T-cell (primary cell): ENCODE results near the gene NQO1. TPM values are rescaled to one million over a fixed set of nuclear protein-coding genes. Genes with fewer than 3 reads are reported as not detected.

Experiments used
- ATAC-seq, 4 experiments: fragments of 200-7000 bp in 3 of 4; fragments of 150-1000 bp in 1 of 4; cut with Tn5 transposase; replicated peaks in 1 of 4; 1 replicate in 3 of 4; 2 replicates in 1 of 4; pipeline ENCODE4 v1.10.0; 2021; ENCODE audit warnings: moderate library complexity in 3 of 4, mild to moderate bottlenecking in 2 of 4, moderate number of reproducible peaks in 1 of 4
- CTCF ChIA-PET, 2 donors: fragments of 300-600 bp; sonication (Branson Sonifier 250); formaldehyde crosslinking; loops; one replicate each; lab custom pipeline; 2022; ENCODE audit warnings: antibody characterized with exemption in 2 of 2; lab: Charles Lee
- POLR2A ChIA-PET, 2 donors: fragments of 300-600 bp; sonication (Branson Sonifier 250); formaldehyde crosslinking; loops; one replicate each; lab custom pipeline; 2022; ENCODE audit warnings: antibody characterized with exemption in 2 of 2; lab: Charles Lee
- DNase-seq, 35 experiments: peaks; one replicate each; pipeline versions ENCODE4 v3.0.0 to v3.0.0-alpha.2; 2013 to 2023
- H3K27ac ChIP-seq: one replicate; pipeline ENCODE4 v1.5.1; 2013; ENCODE audit warnings: low read length
- H3K27me3 ChIP-seq, 2 experiments: replicated peaks in 1 of 2; 1 replicate in 1 of 2; 2 replicates in 1 of 2; pipeline versions ENCODE4 v1.6.1 to v1.7.0; 2013; ENCODE audit warnings: low read length in 1 of 2, mixed read lengths in 1 of 2; ENCODE audit not compliant: control insufficient read depth in 2 of 2, insufficient read depth in 2 of 2; ENCODE audit errors: extremely low read depth in 1 of 2
- H3K36me3 ChIP-seq, 2 donors: 1 replicate in 1 of 2; 2 replicates in 1 of 2; pipeline versions ENCODE4 v1.6.1 to v1.7.0; 2013; ENCODE audit warnings: low read length in 1 of 2; ENCODE audit not compliant: control insufficient read depth in 2 of 2, insufficient read depth in 1 of 2; ENCODE audit errors: extremely low read depth in 1 of 2
- H3K4me1 ChIP-seq, 2 experiments: 1 replicate in 1 of 2; 2 replicates in 1 of 2; pipeline versions ENCODE4 v1.6.1 to v1.7.0; 2013; ENCODE audit warnings: low read length in 2 of 2, mixed read lengths in 1 of 2; ENCODE audit not compliant: insufficient read depth in 2 of 2, control insufficient read depth in 1 of 2; ENCODE audit errors: extremely low read depth in 1 of 2
- H3K4me3 ChIP-seq, 2 donors: 1 replicate in 1 of 2; 2 replicates in 1 of 2; pipeline versions ENCODE4 v1.5.1 to v1.7.0; 2013; ENCODE audit warnings: mild to moderate bottlenecking in 2 of 2, low read length in 1 of 2, moderate library complexity in 1 of 2; ENCODE audit not compliant: control insufficient read depth in 1 of 2; ENCODE audit errors: extremely low read depth in 1 of 2
- H3K9me3 ChIP-seq: 2 replicates; pipeline ENCODE4 v1.7.0; 2013
- H3K27ac Mint-ChIP-seq, 2 donors: one replicate each; pipeline ENCODE4 v1.8.0; 2020 to 2021; ENCODE audit warnings: mild to moderate bottlenecking in 2 of 2, mixed read lengths in 2 of 2
- H3K27me3 Mint-ChIP-seq, 2 donors: one replicate each; pipeline ENCODE4 v1.8.0; 2021 to 2022; ENCODE audit warnings: mixed read lengths in 2 of 2
- H3K36me3 Mint-ChIP-seq: one replicate; pipeline ENCODE4 v1.8.0; 2021; ENCODE audit warnings: mixed read lengths
- H3K4me1 Mint-ChIP-seq, 3 donors: one replicate each; pipeline ENCODE4 v1.8.0; 2020 to 2022; ENCODE audit warnings: mixed read lengths in 3 of 3, mild to moderate bottlenecking in 1 of 3
- H3K4me3 Mint-ChIP-seq, 3 donors: one replicate each; pipeline ENCODE4 v1.8.0; 2020 to 2022; ENCODE audit warnings: mild to moderate bottlenecking in 3 of 3, mixed read lengths in 3 of 3, moderate library complexity in 3 of 3
- H3K9me3 Mint-ChIP-seq, 3 donors: one replicate each; pipeline ENCODE4 v1.8.0; 2020 to 2022; ENCODE audit warnings: mixed read lengths in 3 of 3
- WGBS: methylation state at CpG from one replicate; pipeline ENCODE4 v1.1.5; 2013; ENCODE audit warnings: missing lambda C conversion rate; ENCODE audit not compliant: insufficient coverage; 5-methylcytosine and 5-hydroxymethylcytosine counted together
- total RNA-seq, 35 experiments: library from RNA in 6 of 35; stranded (reverse) in 6 of 35; fragments of 120-200 nt in 1 of 35; gene quantifications; one replicate each; pipeline versions ENCODE4 v1.2.1 to v1.2.4 and lab custom pipeline; 2013 to 2026

NQO1 gene
- total RNA-seq, 5 donors from 2014 or later (not counting 1 experiment from before 2014, with no cell fraction given) = 1.4 to 6.1 (median 4.1) TPM

DNA sequence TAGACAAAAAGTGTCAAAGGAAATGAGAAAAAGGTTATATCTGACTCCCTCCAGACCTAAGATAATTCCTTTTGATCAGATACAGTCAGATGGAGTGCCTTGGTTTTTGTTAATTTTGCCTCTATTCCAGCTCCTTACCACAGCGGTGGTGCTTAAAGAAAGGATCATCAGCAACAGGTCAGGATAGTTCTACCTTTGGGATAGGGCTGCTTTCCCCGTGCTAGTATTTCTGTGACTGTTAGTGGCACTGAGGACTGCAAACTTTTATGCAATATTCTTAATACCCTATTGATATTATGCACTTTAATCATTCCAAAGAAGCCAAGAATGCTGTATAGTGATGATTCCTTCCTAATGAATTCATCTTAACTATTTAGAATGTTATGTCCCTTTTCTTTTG is 24.5 kb downstream of the NQO1 start:
- H3K27ac Mint-ChIP-seq = peak overlapping the region in 1 of 2 donors; percentile 12
- Histone ChIP-seq H3K36me3 (peaks cover 0 to 18% of the 10 kb centered on the region in 2 donors), H3K4me1 (no peaks in the 10 kb centered on the region), H3K4me3 (no peak overlapping the region), H3K27ac (no peak overlapping the region), H3K9me3 (no peaks in the 10 kb centered on the region), H3K27me3 (no peaks in the 10 kb centered on the region)
- H3K4me1 Mint-ChIP-seq = no peaks in the 10 kb centered on the region
- CTCF ChIA-PET = interaction anchor here in 1 of 2 donors (1.0 kb wide), 1 partner anchor 52 kb away, joined by 3 read pairs; no protein-coding TSS in a partner anchor
- H3K9me3 Mint-ChIP-seq = no peaks in the 10 kb centered on the region
- H3K27me3 Mint-ChIP-seq = no peaks in the 10 kb centered on the region
- POLR2A ChIA-PET = no interaction called here
- no peak overlapping the region for H3K4me3 Mint-ChIP-seq
- WGBS = no CpG with 5 or more reads among the region's 2 CpGs
- no peak for DNase-seq
- peaks cover 8% of the 10 kb centered on the region for H3K36me3 Mint-ChIP-seq
- no peak for ATAC-seq

DNA sequence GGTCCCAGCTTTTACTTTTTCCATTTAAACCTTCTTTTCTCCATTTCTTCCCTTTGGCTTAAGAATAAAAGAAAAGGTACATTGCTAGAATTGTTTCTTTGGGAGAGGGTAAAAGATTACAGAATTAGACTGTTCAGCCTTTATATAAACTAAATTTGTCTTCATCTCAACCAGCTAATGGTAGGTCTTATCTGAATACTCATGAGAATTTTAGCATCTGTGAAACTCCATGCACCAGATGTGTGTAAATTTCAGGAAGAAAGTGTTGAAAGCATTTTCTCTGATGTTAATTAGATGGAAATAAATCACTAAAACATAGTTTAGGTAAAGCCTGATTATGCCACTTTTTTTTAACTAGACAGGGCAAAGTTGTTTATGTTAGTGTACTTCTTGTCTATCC is 24.9 kb downstream of the NQO1 start:
- no peaks in the 10 kb centered on the region for H3K9me3 Mint-ChIP-seq
- Histone ChIP-seq H3K4me3 (no peak overlapping the region), H3K27ac (no peak overlapping the region), H3K4me1 (no peaks in the 10 kb centered on the region), H3K27me3 (no peaks in the 10 kb centered on the region), H3K36me3 (peaks cover 0 to 18% of the 10 kb centered on the region in 2 donors), H3K9me3 (no peaks in the 10 kb centered on the region)
- no peaks in the 10 kb centered on the region for H3K4me1 Mint-ChIP-seq
- POLR2A ChIA-PET = no interaction called here
- no peak overlapping the region for H3K4me3 Mint-ChIP-seq
- H3K36me3 Mint-ChIP-seq = peaks cover 8% of the 10 kb centered on the region
- DNase-seq = no peak
- no peak for ATAC-seq
- peak overlapping the region; percentile 12 to 36 for H3K27ac Mint-ChIP-seq
- H3K27me3 Mint-ChIP-seq = no peaks in the 10 kb centered on the region
- CTCF ChIA-PET = no interaction called here

DNA sequence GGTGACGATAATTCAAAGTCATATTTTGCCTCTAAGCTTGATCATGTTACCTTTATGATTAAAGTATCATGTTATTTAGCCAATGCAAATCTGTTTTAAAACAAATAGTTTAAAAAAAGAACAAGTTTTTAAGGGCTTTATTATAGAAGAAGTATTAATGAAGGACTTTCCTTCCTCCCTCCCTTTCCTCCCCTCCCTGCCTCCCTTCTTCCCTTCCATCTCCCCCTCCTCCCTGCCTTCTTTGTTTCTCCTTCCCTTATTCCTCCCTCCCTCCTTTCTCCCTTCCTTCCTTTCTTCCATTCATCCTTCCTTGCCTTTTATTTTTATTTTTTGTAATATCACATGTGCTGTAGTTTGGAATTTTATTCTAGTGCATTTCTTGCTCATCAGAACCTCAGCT is 26.4 kb downstream of the NQO1 start:
- WGBS = no CpG with 5 or more reads among the region's 1 CpG
- ChIA-PET CTCF (interaction anchor here in 1 of 2 donors (0.7 kb wide), 1 partner anchor 29 kb away, joined by 4 read pairs; no protein-coding TSS in a partner anchor), POLR2A (no interaction called here)
- H3K27ac Mint-ChIP-seq = peak overlapping the region in 1 of 2 donors; percentile 2
- peaks cover 17% of the 10 kb centered on the region for H3K36me3 Mint-ChIP-seq
- H3K4me1 Mint-ChIP-seq = no peaks in the 10 kb centered on the region
- H3K27ac ChIP-seq = no peak overlapping the region
- peaks cover 7 to 30% of the 10 kb centered on the region in 2 donors for H3K36me3 ChIP-seq
- DNase-seq (no peak), ATAC-seq (no peak)
- no peaks in the 10 kb centered on the region for H3K9me3 ChIP-seq
- no peaks in the 10 kb centered on the region for H3K27me3 ChIP-seq
- no peaks in the 10 kb centered on the region for H3K4me1 ChIP-seq
- H3K4me3 ChIP-seq = no peak overlapping the region
- H3K9me3 Mint-ChIP-seq = no peaks in the 10 kb centered on the region
- H3K4me3 Mint-ChIP-seq = no peak overlapping the region
- no peaks in the 10 kb centered on the region for H3K27me3 Mint-ChIP-seq

DNA sequence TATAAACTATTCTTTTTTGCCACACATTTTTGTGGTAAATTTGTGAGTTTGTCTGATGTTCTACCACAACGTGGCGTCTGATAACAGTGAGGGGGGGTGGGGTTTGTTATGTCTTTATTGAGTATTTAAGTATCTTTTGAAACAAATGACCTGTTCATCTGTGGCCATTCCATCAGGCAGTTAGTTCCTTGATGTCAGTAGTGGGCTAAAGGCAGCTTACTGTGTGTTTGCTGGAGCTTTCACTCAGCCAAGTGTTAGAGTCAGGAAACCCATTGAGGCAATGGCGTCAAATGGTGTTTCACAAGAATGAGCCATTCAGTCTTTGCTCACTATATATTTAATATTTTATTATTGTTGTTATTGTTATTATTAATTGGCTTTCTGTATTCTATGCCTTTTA is 28.0 kb downstream of the NQO1 start:
- Histone ChIP-seq H3K9me3 (no peaks in the 10 kb centered on the region), H3K27ac (no peak overlapping the region), H3K4me3 (no peak overlapping the region), H3K36me3 (peaks cover 8 to 42% of the 10 kb centered on the region in 2 donors), H3K27me3 (no peaks in the 10 kb centered on the region), H3K4me1 (no peaks in the 10 kb centered on the region)
- no peak for ATAC-seq
- no peaks in the 10 kb centered on the region for H3K9me3 Mint-ChIP-seq
- H3K36me3 Mint-ChIP-seq = peaks cover 16% of the 10 kb centered on the region
- POLR2A ChIA-PET = no interaction called here
- H3K4me1 Mint-ChIP-seq = no peaks in the 10 kb centered on the region
- no peak overlapping the region for H3K4me3 Mint-ChIP-seq
- no peaks in the 10 kb centered on the region for H3K27me3 Mint-ChIP-seq
- CTCF ChIA-PET = interaction anchor here in 1 of 2 donors (0.6 kb wide), 1 partner anchor 39 kb away, joined by 5 read pairs; no protein-coding TSS in a partner anchor
- WGBS = no CpG with 5 or more reads among the region's 3 CpGs
- no peak for DNase-seq
- no peak overlapping the region for H3K27ac Mint-ChIP-seq

DNA sequence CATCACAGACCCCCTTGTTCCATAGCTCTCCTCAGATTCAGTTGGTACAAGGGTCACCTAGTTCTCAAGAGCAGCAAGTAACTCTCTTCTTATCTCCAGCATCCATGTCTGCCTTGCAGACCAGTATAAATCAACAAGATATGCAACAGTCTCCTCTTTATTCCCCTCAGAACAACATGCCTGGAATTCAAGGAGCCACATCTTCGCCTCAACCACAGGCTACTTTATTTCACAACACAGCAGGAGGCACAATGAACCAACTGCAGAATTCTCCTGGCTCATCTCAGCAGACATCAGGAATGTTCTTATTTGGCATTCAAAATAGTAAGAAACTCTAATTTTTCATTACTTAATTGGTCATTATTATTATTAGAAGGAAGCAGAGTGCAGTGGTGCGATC is 32.4 kb downstream of the NQO1 start:
- WGBS = no CpG with 5 or more reads among the region's 2 CpGs
- Mint-ChIP-seq H3K36me3 (peaks cover 47% of the 10 kb centered on the region), H3K4me1 (no peaks in the 10 kb centered on the region), H3K4me3 (no peak overlapping the region), H3K27ac (no peak overlapping the region), H3K9me3 (no peaks in the 10 kb centered on the region), H3K27me3 (no peaks in the 10 kb centered on the region)
- peaks cover 19 to 56% of the 10 kb centered on the region in 2 donors for H3K36me3 ChIP-seq
- H3K4me3 ChIP-seq = no peak overlapping the region
- H3K27me3 ChIP-seq = no peaks in the 10 kb centered on the region
- no peak overlapping the region for H3K27ac ChIP-seq
- ChIA-PET POLR2A (interaction anchor here in 1 of 2 donors (0.5 kb wide), 1 partner anchor 12 kb away, joined by 4 read pairs; no protein-coding TSS in a partner anchor), CTCF (interaction anchor here in 1 of 2 donors (0.6 kb wide), 1 partner anchor 9 kb away, joined by 3 read pairs; no protein-coding TSS in a partner anchor)
- no peaks in the 10 kb centered on the region for H3K9me3 ChIP-seq
- ATAC-seq (no peak), DNase-seq (no peak)
- no peaks in the 10 kb centered on the region for H3K4me1 ChIP-seq

DNA sequence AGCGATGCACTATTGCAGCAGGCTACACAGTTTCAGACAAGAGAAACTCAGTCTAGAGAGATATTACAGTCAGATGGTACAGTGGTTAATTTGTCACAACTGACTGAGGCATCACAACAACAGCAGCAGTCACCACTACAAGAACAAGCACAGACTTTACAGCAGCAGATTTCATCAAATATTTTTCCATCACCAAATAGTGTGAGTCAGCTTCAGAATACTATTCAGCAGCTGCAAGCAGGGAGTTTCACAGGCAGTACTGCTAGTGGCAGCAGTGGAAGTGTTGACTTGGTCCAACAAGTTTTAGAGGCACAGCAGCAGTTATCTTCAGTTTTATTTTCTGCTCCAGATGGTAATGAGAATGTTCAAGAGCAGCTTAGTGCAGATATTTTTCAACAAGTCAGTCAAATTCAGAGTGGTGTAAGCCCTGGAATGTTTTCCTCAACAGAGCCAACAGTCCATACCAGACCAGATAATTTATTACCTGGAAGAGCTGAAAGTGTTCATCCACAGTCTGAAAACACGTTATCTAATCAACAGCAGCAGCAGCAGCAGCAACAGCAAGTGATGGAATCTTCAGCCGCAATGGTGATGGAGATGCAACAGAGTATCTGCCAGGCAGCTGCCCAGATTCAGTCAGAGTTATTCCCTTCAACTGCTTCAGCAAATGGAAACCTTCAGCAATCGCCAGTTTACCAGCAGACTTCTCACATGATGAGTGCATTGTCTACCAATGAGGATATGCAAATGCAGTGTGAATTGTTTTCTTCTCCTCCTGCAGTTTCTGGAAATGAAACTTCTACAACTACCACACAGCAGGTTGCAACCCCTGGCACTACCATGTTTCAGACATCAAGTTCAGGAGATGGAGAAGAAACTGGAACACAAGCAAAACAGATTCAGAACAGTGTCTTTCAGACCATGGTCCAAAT is 34.1 kb downstream of the NQO1 start:
- Mint-ChIP-seq H3K27ac (peak overlapping the region in 1 of 2 donors; percentile 2), H3K27me3 (no peaks in the 10 kb centered on the region), H3K9me3 (no peaks in the 10 kb centered on the region), H3K36me3 (peaks cover 47% of the 10 kb centered on the region), H3K4me3 (no peak overlapping the region), H3K4me1 (no peaks in the 10 kb centered on the region)
- Histone ChIP-seq H3K4me3 (no peak overlapping the region), H3K36me3 (peaks cover 20 to 46% of the 10 kb centered on the region in 2 donors), H3K27me3 (no peaks in the 10 kb centered on the region), H3K27ac (no peak overlapping the region), H3K9me3 (no peaks in the 10 kb centered on the region), H3K4me1 (no peaks in the 10 kb centered on the region)
- 100% methylated on average over 1 of the region's 4 CpGs for WGBS
- CTCF ChIA-PET = no interaction called here
- POLR2A ChIA-PET = no interaction called here
- ATAC-seq (no peak), DNase-seq (no peak)
